A673 (cell line): ENCODE data around the gene CHMP6. TPM values are rescaled to one million over a fixed set of nuclear protein-coding genes. Genes with fewer than 3 reads are reported as not detected.

Experiments used
- BruUV-seq: library from RNA; stranded (reverse); fragments of 400-500 nt; replicated peaks from 2 replicates; lab custom pipeline; 2021; lab: Mats Ljungman, UMichigan
- CTCF ChIA-PET: fragments of 300-600 bp; sonication (Branson Sonifier 250); formaldehyde crosslinking; loops from one replicate; lab custom pipeline; 2022; ENCODE audit warnings: antibody characterized with exemption; lab: Charles Lee
- POLR2A ChIA-PET: fragments of 300-600 bp; sonication (Branson Sonifier 250); formaldehyde crosslinking; loops from one replicate; lab custom pipeline; 2022; ENCODE audit warnings: antibody characterized with exemption; ENCODE audit not compliant: low non-redundant PET; lab: Charles Lee
- DNase-seq: peaks from one replicate; pipeline ENCODE4 v3.0.0-alpha.2; 2015; ENCODE audit warnings: low spot score
- H3K27ac ChIP-seq: fragments of 200-600 bp; sonication (generic); 2 replicates; pipeline ENCODE4 v1.5.1; 2016; ENCODE audit warnings: mixed run types, low read depth, mild to moderate bottlenecking, mixed read lengths, antibody characterized with exemption, low read length; ENCODE audit not compliant: poor library complexity, severe bottlenecking
- H3K27me3 ChIP-seq: fragments of 200-600 bp; sonication (generic); replicated peaks from 2 replicates; pipeline ENCODE4 v1.6.1; 2017; ENCODE audit warnings: mixed run types, low read depth, mild to moderate bottlenecking, mixed read lengths, antibody characterized with exemption, low read length; ENCODE audit not compliant: insufficient read depth, poor library complexity
- H3K36me3 ChIP-seq: fragments of 200-600 bp; sonication (generic); 2 replicates; pipeline ENCODE4 v1.6.1; 2016; ENCODE audit warnings: mixed run types, mild to moderate bottlenecking, mixed read lengths, antibody characterized with exemption, low read length; ENCODE audit not compliant: insufficient read depth, poor library complexity, severe bottlenecking
- H3K4me1 ChIP-seq: fragments of 200-600 bp; sonication (generic); 2 replicates; pipeline ENCODE4 v1.6.1; 2017; ENCODE audit warnings: mixed run types, mild to moderate bottlenecking, mixed read lengths, antibody characterized with exemption, low read length; ENCODE audit not compliant: insufficient read depth, poor library complexity, severe bottlenecking
- H3K4me3 ChIP-seq: fragments of 200-600 bp; sonication (generic); 2 replicates; pipeline ENCODE4 v1.5.1; 2016; ENCODE audit warnings: low read depth, mixed run types, mild to moderate bottlenecking, mixed read lengths, low read length; ENCODE audit not compliant: poor library complexity, severe bottlenecking
- H3K9me3 ChIP-seq: fragments of 200-600 bp; sonication (generic); 2 replicates; pipeline ENCODE4 v1.6.1; 2016; ENCODE audit warnings: mixed run types, low read depth, mild to moderate bottlenecking, mixed read lengths, antibody characterized with exemption, low read length; ENCODE audit not compliant: poor library complexity, severe bottlenecking
- CTCF ChIP-seq: fragments of 300-800, 200-600 bp; sonication (generic); conservative IDR thresholded peaks from 2 replicates; pipeline ENCODE4 v1.5.1; 2017; ENCODE audit warnings: low read depth, mild to moderate bottlenecking, antibody characterized with exemption, low read length, moderate library complexity, mixed read lengths
- EZH2 ChIP-seq: fragments of 200-600 bp; sonication (generic); IDR thresholded peaks from 2 replicates; pipeline ENCODE4 v1.6.1; 2017; ENCODE audit warnings: borderline replicate concordance, low read depth, mild to moderate bottlenecking, mixed read lengths, antibody characterized with exemption, low read length; ENCODE audit not compliant: poor library complexity, severe bottlenecking
- intact Hi-C: fragments of 100-400 bp; cut with micrococcal nuclease; formaldehyde crosslinking; loops from one replicate; pipeline ENCODE4 v1.10.0; 2022; ENCODE audit not compliant: unreplicated experiment
- total RNA-seq: library from RNA; stranded (reverse); gene quantifications from 2 replicates; pipeline ENCODE4 v1.2.3, GENCODE V29; 2021

CHMP6 gene
- total RNA-seq, 1 experiment from 2014 or later = 18.7 TPM

GRCh38 chr17:81006891-81007290 is 15.2 kb downstream of the CHMP6 start:
- no peak overlapping the region for H3K27ac ChIP-seq
- no peaks in the 10 kb centered on the region for H3K9me3 ChIP-seq
- POLR2A ChIA-PET = no interaction called here
- H3K4me1 ChIP-seq = peaks cover 18% of the 10 kb centered on the region
- no peak for DNase-seq
- TF ChIP-seq EZH2 (no peak), CTCF (no peak)
- BruUV-seq = no TSS peak
- no peaks in the 10 kb centered on the region for H3K36me3 ChIP-seq
- intact Hi-C loops = no loop called here
- no peak overlapping the region for H3K4me3 ChIP-seq
- H3K27me3 ChIP-seq = peaks cover 47% of the 10 kb centered on the region
- CTCF ChIA-PET = no interaction called here

- Histone ChIP-seq H3K27ac (no peak overlapping the region), H3K9me3 (no peaks in the 10 kb centered on the region), H3K36me3 (no peaks in the 10 kb centered on the region), H3K4me1 (peaks cover 12% of the 10 kb centered on the region), H3K27me3 (peaks cover 42% of the 10 kb centered on the region), H3K4me3 (no peak overlapping the region)
- no TSS peak for BruUV-seq
- intact Hi-C loops = no loop called here
- no peak for DNase-seq
- TF ChIP-seq EZH2 = no peak
- no peak for TF ChIP-seq CTCF
- POLR2A ChIA-PET = no interaction called here
- CTCF ChIA-PET = no interaction called here
These were observed 16.5 kb downstream of the CHMP6 start for GRCh38 chr17:81008140-81008539.

GRCh38 chr17:81009136-81009535 is 17.5 kb downstream of the CHMP6 start:
- BruUV-seq = no TSS peak
- H3K27ac ChIP-seq = no peak overlapping the region
- peaks cover 33% of the 10 kb centered on the region for H3K27me3 ChIP-seq
- POLR2A ChIA-PET = no interaction called here
- no peaks in the 10 kb centered on the region for H3K9me3 ChIP-seq
- CTCF ChIA-PET = no interaction called here
- TF ChIP-seq CTCF (no peak), EZH2 (no peak)
- H3K4me1 ChIP-seq = peaks cover 4% of the 10 kb centered on the region
- H3K36me3 ChIP-seq = no peaks in the 10 kb centered on the region
- no peak overlapping the region for H3K4me3 ChIP-seq
- DNase-seq = no peak
- intact Hi-C loops = no loop called here
